Mononuclear cell (primary cell): ENCODE measurements around the gene TEX55. TPM values are rescaled to one million over a fixed set of nuclear protein-coding genes. Genes with fewer than 3 reads are reported as not detected.

Source experiments
- H3K27me3 ChIP-seq: 2 replicates; pipeline ENCODE4 v1.6.0; 2011; ENCODE audit warnings: low read length, control low read depth; ENCODE audit not compliant: insufficient read depth
- H3K4me1 ChIP-seq: 2 replicates; pipeline ENCODE4 v1.5.1; 2011; ENCODE audit warnings: mild to moderate bottlenecking, low read length, control low read depth; ENCODE audit not compliant: insufficient read depth
- H3K4me3 ChIP-seq: 2 replicates; pipeline ENCODE4 v1.5.1; 2011; ENCODE audit warnings: mild to moderate bottlenecking, low read length, moderate library complexity
- H3K9me3 ChIP-seq: 2 replicates; pipeline ENCODE4 v1.5.1; 2011; ENCODE audit warnings: low read depth, mild to moderate bottlenecking, control low read depth, low read length
- total RNA-seq: library from RNA; depleted of rRNA; stranded (reverse); fragments of >200 nt; gene quantifications from one replicate; pipeline ENCODE4 v1.2.3, GENCODE V29; 2012

The TEX55 gene
- total RNA-seq, 1 donor: not detected

DNA sequence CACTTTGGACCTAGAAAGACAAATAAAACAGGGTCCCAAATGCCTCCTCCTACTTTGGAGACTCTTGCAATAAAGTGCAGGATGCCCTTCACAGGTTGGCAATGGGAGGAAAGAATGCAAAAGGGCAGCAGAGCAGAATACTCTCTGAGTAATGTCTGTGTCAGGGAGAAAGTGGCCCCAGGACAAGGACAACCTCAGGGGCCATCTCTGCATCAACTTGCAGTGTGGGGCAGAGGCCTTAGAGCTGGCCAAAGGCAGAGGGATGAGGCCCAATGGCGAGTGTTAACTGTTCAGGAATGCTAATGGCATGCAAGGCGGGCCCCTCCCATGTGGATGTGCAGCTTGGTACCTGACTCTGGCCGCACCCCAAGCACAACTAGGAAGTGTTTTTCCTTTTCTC lies 35.8 kb downstream of the TEX55 start:
- Histone ChIP-seq H3K27me3 (no peaks in the 10 kb centered on the region), H3K4me3 (no peak overlapping the region), H3K4me1 (no peaks in the 10 kb centered on the region), H3K9me3 (no peaks in the 10 kb centered on the region)

DNA sequence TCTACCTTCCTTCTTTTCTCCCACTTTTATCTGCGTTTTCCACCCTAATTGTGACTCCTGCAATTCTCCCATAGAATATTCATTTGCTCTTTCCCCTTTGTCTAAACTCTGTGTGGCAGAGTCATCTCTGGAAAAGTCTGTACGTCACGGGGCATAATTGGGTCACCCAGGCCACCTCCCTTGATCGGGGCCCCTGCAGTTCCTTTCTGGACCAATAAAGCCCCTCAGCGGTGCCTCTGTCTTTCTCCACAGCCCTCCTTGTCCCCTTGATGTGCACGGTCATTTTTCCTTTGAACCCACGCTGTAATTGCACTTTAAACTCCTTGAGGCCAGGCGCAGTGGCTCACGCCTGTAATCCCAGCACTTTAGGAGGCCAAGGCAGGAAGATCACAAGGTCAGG lies 38.1 kb downstream of the TEX55 start:
- no peaks in the 10 kb centered on the region for H3K27me3 ChIP-seq
- H3K9me3 ChIP-seq: no peaks in the 10 kb centered on the region
- H3K4me1 ChIP-seq: no peaks in the 10 kb centered on the region
- no peak overlapping the region for H3K4me3 ChIP-seq

DNA sequence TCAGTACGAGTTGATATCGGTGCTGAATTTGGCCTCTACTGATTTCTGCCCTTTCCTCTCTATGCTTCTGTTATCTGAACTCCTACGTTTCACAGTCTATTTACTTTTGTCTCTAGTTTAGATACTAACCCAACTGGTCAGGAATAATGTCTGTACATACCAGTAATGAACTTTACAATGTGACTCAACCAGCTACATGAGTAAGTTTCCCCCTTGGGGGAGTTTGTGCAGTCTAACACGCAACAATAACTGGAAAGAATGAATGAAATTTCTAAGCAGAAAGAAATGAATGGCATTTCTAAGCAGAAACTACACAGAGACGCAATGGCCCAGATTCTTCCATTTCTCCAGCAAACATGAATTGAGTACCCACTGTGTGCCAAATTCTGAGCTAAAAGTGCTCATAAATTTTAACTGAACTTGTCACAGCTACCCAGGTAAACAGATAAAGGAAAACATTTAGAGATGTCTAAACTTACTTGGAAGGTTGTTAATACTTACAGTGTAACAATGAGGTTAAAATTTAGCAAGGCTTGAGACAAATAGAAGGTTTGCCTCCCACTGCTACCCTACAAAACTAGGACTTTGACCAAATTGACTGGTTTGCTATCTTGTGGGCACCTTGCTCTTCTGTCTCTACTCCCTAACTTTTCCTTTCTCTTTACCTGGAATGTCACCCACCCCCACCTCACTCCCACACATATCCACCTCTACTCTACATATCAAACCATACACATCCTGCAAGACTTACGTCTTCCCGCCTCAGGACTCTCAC lies 39.0 kb downstream of the TEX55 start:
- H3K27me3 ChIP-seq: no peaks in the 10 kb centered on the region
- H3K9me3 ChIP-seq: no peaks in the 10 kb centered on the region
- no peaks in the 10 kb centered on the region for H3K4me1 ChIP-seq

DNA sequence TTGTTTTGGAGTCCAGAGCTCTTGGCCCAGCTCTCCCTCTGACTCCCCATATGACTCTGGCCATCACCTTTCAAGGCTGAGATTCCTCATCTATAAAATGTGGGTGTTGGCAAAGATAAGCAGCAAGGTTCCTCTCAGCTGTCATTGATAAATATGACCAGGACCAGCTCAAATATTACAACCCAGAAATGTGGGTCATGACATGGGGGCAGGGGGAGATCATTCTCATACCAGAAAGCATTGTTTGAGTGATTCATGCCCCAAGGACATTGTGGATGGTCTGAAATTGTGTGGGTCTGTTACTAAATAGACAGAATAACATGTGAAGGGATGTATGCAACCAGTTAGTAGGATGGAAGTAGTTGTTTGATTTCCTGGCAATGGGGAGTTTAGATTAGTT lies 41.3 kb downstream of the TEX55 start:
- H3K27me3 ChIP-seq: no peaks in the 10 kb centered on the region
- H3K9me3 ChIP-seq: no peaks in the 10 kb centered on the region

More for the DNA sequence above, 39.0 kb downstream of the TEX55 start:
- H3K4me3 ChIP-seq: no peak overlapping the region

DNA sequence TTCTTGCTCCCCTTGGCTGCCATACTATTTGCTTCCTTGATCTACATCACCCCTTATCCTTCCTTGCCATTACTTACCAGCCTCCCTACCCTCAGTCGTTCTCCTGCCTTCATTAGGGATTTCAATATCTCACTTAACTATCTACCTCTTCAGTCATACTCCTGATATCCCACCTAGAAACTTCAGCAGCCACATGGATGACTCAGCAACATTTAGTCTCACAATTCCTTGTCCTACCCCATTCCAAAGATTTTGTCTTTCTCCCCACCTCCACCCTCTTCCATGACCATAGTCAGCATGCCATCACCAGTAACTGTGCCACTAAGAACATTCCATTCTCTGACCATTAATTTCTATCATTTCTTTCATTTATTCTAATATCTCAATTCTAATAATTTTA lies 45.8 kb downstream of the TEX55 start:
- no peak overlapping the region for H3K4me3 ChIP-seq
- H3K9me3 ChIP-seq: no peaks in the 10 kb centered on the region
- no peaks in the 10 kb centered on the region for H3K27me3 ChIP-seq
- H3K4me1 ChIP-seq: no peaks in the 10 kb centered on the region

More for the DNA sequence above, 41.3 kb downstream of the TEX55 start:
- Histone ChIP-seq H3K4me3 (no peak overlapping the region), H3K4me1 (no peaks in the 10 kb centered on the region)

DNA sequence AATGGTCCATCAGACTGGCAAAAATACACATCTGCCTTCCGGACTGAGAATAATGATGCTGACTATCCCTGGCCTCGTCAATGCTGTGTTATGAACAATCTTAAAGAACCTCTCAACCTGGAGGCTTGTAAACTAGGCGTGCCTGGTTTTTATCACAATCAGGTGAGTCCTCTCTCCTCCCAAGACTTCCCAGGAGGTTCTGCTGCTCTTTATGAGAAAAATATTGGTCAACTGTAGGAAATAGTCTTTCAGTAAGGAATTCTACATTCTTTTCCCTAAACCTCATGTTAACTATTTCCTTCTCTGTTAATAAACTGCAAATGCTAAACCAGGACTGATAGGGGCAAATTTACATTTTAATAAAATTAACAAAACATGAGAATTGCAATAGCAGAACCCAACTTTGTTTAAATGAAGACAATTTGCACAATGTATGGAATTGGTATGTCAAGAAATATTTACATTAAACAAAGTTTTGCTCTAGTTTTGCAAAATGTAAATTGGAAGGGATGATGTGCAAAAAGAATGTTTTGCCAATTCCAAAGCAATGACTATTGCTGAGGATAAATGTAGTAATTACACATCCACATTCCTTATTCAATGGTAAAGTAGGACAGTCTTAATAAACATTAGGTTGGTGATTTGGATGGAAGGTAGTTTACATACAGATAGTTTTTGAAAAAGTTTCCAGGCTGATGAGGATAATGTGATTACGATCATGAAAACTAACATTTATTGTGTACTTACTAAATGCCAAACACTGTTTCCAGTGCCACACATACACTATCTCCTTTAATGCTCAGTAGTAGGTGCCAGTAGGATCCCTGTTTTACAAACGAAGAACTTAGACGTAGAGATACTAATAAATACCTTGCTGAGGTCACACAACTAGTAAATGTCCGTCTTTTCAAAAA lies 48.5 kb downstream of the TEX55 start:
- H3K9me3 ChIP-seq: no peaks in the 10 kb centered on the region
- H3K4me1 ChIP-seq: no peaks in the 10 kb centered on the region
- H3K4me3 ChIP-seq: no peak overlapping the region
- no peaks in the 10 kb centered on the region for H3K27me3 ChIP-seq

DNA sequence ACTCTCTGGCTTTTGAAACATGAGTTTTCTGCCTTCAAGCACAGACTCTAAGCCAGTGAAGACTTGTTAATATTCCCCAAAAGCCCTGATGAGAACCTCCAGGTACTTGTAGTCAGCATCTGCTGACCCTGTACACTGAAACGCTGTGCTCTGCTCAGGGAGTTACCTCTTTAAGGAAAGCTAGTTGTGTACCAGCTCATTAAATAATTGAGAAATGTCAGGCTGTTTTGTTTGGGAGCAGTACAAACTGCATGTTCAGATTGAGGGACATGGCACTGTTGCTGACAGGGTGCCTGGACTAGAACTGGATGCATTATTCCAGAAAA lies 49.1 kb downstream of the TEX55 start:
- H3K27me3 ChIP-seq: no peaks in the 10 kb centered on the region
- no peaks in the 10 kb centered on the region for H3K4me1 ChIP-seq
- H3K9me3 ChIP-seq: no peaks in the 10 kb centered on the region
- H3K4me3 ChIP-seq: no peak overlapping the region

DNA sequence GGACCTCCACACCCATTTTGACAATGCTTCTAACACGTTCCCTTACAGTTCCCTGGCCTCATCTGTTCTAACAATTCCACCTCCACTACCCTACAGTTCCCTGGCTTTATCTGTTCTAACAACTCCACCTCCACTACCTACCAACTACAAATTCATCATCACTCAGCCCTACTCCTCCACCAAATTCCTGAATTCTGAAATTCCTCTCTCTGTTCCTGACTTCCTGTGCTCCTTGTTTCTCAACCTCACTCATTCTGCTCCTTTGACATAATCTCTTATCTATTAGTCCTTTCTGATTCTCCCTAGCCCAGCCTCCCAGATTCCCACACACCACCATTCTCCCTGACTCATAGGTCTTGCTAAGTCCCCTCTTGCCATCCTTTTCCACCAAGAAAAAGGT lies 49.9 kb downstream of the TEX55 start:
- Histone ChIP-seq H3K27me3 (no peaks in the 10 kb centered on the region), H3K4me1 (no peaks in the 10 kb centered on the region), H3K9me3 (no peaks in the 10 kb centered on the region), H3K4me3 (no peak overlapping the region)

Other genes starting within 250 kb of the TEX55 start
- gene IGSF11, start 111.3 kb upstream of the TEX55 start, total RNA-seq: 0.10 TPM
- 0.10 TPM for gene UPK1B, start 27.4 kb downstream of the TEX55 start, total RNA-seq
- 17.6 TPM for gene B4GALT4, start 94.7 kb downstream of the TEX55 start, total RNA-seq
- gene ARHGAP31, start 148.2 kb downstream of the TEX55 start, total RNA-seq: 4.0 TPM